ENCODE data around the gene ANTKMT. TPM values are rescaled to one million over a fixed set of nuclear protein-coding genes. Genes with fewer than 3 reads are reported as not detected.

The ANTKMT gene
- polyA plus RNA-seq, 1 donor from 2014 or later, result 73.4 TPM

DNA sequence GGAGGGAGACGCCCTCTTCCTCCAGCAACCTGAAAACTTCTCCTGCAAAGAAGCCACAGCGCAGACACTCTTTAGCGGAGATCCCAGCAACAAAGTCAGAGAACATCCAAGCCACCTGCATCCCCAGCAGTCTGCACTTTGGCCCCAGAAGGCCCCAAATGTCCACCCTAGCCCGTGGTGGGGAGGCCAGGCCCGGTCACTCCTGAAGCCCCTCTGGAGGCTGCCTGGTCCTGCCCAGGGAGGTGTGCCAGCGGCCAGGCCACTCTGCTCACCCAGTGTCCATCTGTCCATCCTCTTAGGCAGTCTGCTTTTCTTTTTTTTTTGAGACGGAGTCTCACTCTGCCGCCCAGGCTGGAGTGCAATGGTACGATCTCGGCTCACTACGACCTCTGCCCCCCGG is 11.4 kb downstream of the ANTKMT start:
- no peak overlapping the region for H3K27ac ChIP-seq (ENCODE audit: low read length)
- H3K4me3 ChIP-seq (ENCODE audit: low read length), result no peak overlapping the region
- no peaks in the 10 kb centered on the region for H3K79me2 ChIP-seq (replicated peaks; ENCODE audit: insufficient read depth, low read length)
- H3K9me2 ChIP-seq (ENCODE audit: insufficient read depth, low read length), result no peaks in the 10 kb centered on the region
- no peaks in the 10 kb centered on the region for H3F3A ChIP-seq (ENCODE audit: insufficient read depth, low read length, poor library complexity, severe bottlenecking)
- TF ChIP-seq TAF1 (IDR thresholded peaks at IDR 0.05; ENCODE audit: low read depth) (no peak), SMC3 (conservative IDR thresholded peaks at IDR 0.05; ENCODE audit: poor library complexity) (no peak), RAD21 (conservative IDR thresholded peaks at IDR 0.05) (no peak), POLR2AphosphoS5 (IDR thresholded peaks at IDR 0.05) (no peak), REST (IDR thresholded peaks at IDR 0.05; ENCODE audit: borderline replicate concordance) (no peak), MXI1 (conservative IDR thresholded peaks at IDR 0.05; ENCODE audit: poor library complexity, severe bottlenecking) (no peak), EZH2 (IDR thresholded peaks at IDR 0.05; ENCODE audit: borderline replicate concordance, insufficient read depth, low read length, poor library complexity, severe bottlenecking) (no peak), EP300 (conservative IDR thresholded peaks at IDR 0.05; ENCODE audit: poor library complexity, severe bottlenecking) (no peak), CTCF (IDR thresholded peaks at IDR 0.05; ENCODE audit: poor library complexity, severe bottlenecking) (no peak)
- H3K9me3 ChIP-seq (ENCODE audit: low read length), result no peaks in the 10 kb centered on the region
- no peak overlapping the region for H2AFZ ChIP-seq (ENCODE audit: low read depth, low read length)
- H3K27me3 ChIP-seq (ENCODE audit: insufficient read depth, low read depth, low read length), result peaks cover 4% of the 10 kb centered on the region
- no peak overlapping the region for H3K9ac ChIP-seq (ENCODE audit: low read length)
- H4K20me1 ChIP-seq (ENCODE audit: insufficient read depth), result no peaks in the 10 kb centered on the region
- no peaks in the 10 kb centered on the region for H3K36me3 ChIP-seq (ENCODE audit: insufficient read depth, low read length)
- no peak overlapping the region for H3K4me2 ChIP-seq (ENCODE audit: low read length)

DNA sequence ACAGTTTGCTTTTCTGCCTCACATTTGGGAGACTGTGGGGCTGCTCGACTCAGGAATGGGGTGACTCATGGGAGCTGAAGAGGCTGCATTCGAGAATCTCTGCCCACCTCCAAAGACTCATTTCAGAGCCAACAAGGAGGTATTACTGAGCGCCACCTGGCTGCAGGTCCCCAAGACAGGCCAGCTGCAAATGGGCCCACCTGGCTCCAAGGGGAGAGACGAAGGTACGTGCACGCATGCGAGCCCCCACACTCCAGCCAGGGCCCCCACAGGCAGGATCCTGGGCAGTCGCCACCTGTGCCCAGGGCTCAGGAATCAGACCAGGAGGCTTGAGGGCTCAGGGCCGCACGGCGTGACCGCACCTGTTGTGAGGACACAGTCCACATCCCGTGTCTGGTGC is 12.0 kb downstream of the ANTKMT start:
- Histone ChIP-seq H3K27me3 (ENCODE audit: insufficient read depth, low read depth, low read length) (no peaks in the 10 kb centered on the region), H3K36me3 (ENCODE audit: insufficient read depth, low read length) (no peaks in the 10 kb centered on the region), H3F3A (ENCODE audit: insufficient read depth, low read length, poor library complexity, severe bottlenecking) (no peaks in the 10 kb centered on the region), H2AFZ (ENCODE audit: low read depth, low read length) (no peak overlapping the region), H3K27ac (ENCODE audit: low read length) (no peak overlapping the region), H3K79me2 (replicated peaks; ENCODE audit: insufficient read depth, low read length) (no peaks in the 10 kb centered on the region), H4K20me1 (ENCODE audit: insufficient read depth) (no peaks in the 10 kb centered on the region), H3K9me2 (ENCODE audit: insufficient read depth, low read length) (no peaks in the 10 kb centered on the region), H3K4me3 (ENCODE audit: low read length) (no peak overlapping the region), H3K9me3 (ENCODE audit: low read length) (no peaks in the 10 kb centered on the region), H3K9ac (ENCODE audit: low read length) (no peak overlapping the region), H3K4me2 (ENCODE audit: low read length) (no peak overlapping the region)
- no peak for TF ChIP-seq CTCF (IDR thresholded peaks at IDR 0.05; ENCODE audit: poor library complexity, severe bottlenecking)
- no peak for TF ChIP-seq TAF1 (IDR thresholded peaks at IDR 0.05; ENCODE audit: low read depth)
- TF ChIP-seq POLR2AphosphoS5 (IDR thresholded peaks at IDR 0.05), result no peak
- no peak for TF ChIP-seq EP300 (conservative IDR thresholded peaks at IDR 0.05; ENCODE audit: poor library complexity, severe bottlenecking)
- TF ChIP-seq MXI1 (conservative IDR thresholded peaks at IDR 0.05; ENCODE audit: poor library complexity, severe bottlenecking), result no peak
